HAP-1 (cell line): Measurements from ENCODE around the gene TCEAL3.
"Not testable (repeated sequence)": the region's sequence is repeated elsewhere in the genome, so short reads cannot be mapped to it uniquely, and the experiment has no call there.

Experiments
- DNase-seq, 2 experiments: peaks; one replicate each; pipeline ENCODE4 v3.0.0-alpha.2; 2016 to 2020; ENCODE audit warnings: low spot score in 2 of 2
- H3K27me3 ChIP-seq: fragments of 250-450 bp; sonication (Bioruptor Pico); 2 replicates; pipeline ENCODE4 v1.5.1; 2020; ENCODE audit warnings: low read depth, mild to moderate bottlenecking, moderate library complexity
- H3K36me3 ChIP-seq: fragments of 250-450 bp; sonication (Bioruptor Pico); replicated peaks from 2 replicates; pipeline ENCODE4 v1.5.1; 2020; ENCODE audit warnings: mild to moderate bottlenecking
- H3K4me1 ChIP-seq: fragments of 250-450 bp; sonication (Bioruptor Pico); 2 replicates; pipeline ENCODE4 v1.5.1; 2020; ENCODE audit warnings: mild to moderate bottlenecking
- H3K4me3 ChIP-seq: fragments of 250-450 bp; sonication (Bioruptor Pico); 2 replicates; pipeline ENCODE4 v1.5.1; 2020; ENCODE audit warnings: mild to moderate bottlenecking, moderate library complexity
- H3K9me3 ChIP-seq: fragments of 250-450 bp; sonication (Bioruptor Pico); 2 replicates; pipeline ENCODE4 v1.5.1; 2020; ENCODE audit warnings: mild to moderate bottlenecking, moderate library complexity
- in situ Hi-C: fragments of 300-500 bp; cut with MboI; formaldehyde crosslinking; loops from 3 replicates; pipeline ENCODE4 v1.14.3; 2020; ENCODE audit warnings: low sequenced_read_pairs, inconsistent platforms, mixed read lengths

The TCEAL3 gene

GRCh38 chrX:103595202-103595601, 12.6 kb upstream of the TCEAL3 start:
- H3K4me1 ChIP-seq: not testable (repeated sequence)

GRCh38 chrX:103608306-103608963, 672 bp downstream of the TCEAL3 start:
- Histone ChIP-seq H3K9me3 (no peaks in the 10 kb centered on the region), H3K4me3 (peak overlapping the region; percentile 63)
- no peak for DNase-seq

More at GRCh38 chrX:103595202-103595601, 12.6 kb upstream of the TCEAL3 start:
- H3K9me3 ChIP-seq, in situ Hi-C loops, H3K27me3 ChIP-seq, DNase-seq, H3K4me3 ChIP-seq, H3K36me3 ChIP-seq: not testable (repeated sequence)

GRCh38 chrX:103610282-103610681, 2.5 kb downstream of the TCEAL3 start:
- in situ Hi-C loops: no loop called here
- no peak overlapping the region for H3K4me3 ChIP-seq

More at GRCh38 chrX:103608306-103608963, 672 bp downstream of the TCEAL3 start:
- Histone ChIP-seq H3K27me3 (no peaks in the 10 kb centered on the region), H3K36me3 (no peaks in the 10 kb centered on the region; the same call in 1 of the 2 replicates), H3K4me1 (no peaks in the 10 kb centered on the region)
- in situ Hi-C loops: no loop called here

GRCh38 chrX:103613362-103613890, 5.7 kb downstream of the TCEAL3 start:
- in situ Hi-C loops: no loop called here
- no peak overlapping the region for H3K4me3 ChIP-seq
- H3K9me3 ChIP-seq: no peaks in the 10 kb centered on the region
- H3K36me3 ChIP-seq: no peaks in the 10 kb centered on the region; the same call in 1 of the 2 replicates
- peaks cover 4% of the 10 kb centered on the region; the same call in 1 of the 2 replicates for H3K4me1 ChIP-seq
- no peak for DNase-seq
- no peaks in the 10 kb centered on the region for H3K27me3 ChIP-seq

More at GRCh38 chrX:103610282-103610681, 2.5 kb downstream of the TCEAL3 start:
- Histone ChIP-seq H3K4me1 (no peaks in the 10 kb centered on the region), H3K36me3 (no peaks in the 10 kb centered on the region; the same call in 1 of the 2 replicates), H3K9me3 (no peaks in the 10 kb centered on the region), H3K27me3 (no peaks in the 10 kb centered on the region)
- no peak for DNase-seq

GRCh38 chrX:103614999-103615398, 7.2 kb downstream of the TCEAL3 start:
- DNase-seq: no peak
- Histone ChIP-seq H3K36me3 (no peaks in the 10 kb centered on the region; the same call in 1 of the 2 replicates), H3K4me1 (peaks cover 4% of the 10 kb centered on the region; the same call in 1 of the 2 replicates), H3K27me3 (no peaks in the 10 kb centered on the region), H3K9me3 (no peaks in the 10 kb centered on the region), H3K4me3 (no peak overlapping the region)
- in situ Hi-C loops: no loop called here

- DNase-seq: no peak
- H3K4me3 ChIP-seq: no peak overlapping the region
- peaks cover 4% of the 10 kb centered on the region; the same call in 1 of the 2 replicates for H3K4me1 ChIP-seq
- in situ Hi-C loops: no loop called here
- no peaks in the 10 kb centered on the region; the same call in 1 of the 2 replicates for H3K36me3 ChIP-seq
- H3K27me3 ChIP-seq: no peaks in the 10 kb centered on the region
- no peaks in the 10 kb centered on the region for H3K9me3 ChIP-seq
Observed at GRCh38 chrX:103615781-103616371, 8.1 kb downstream of the TCEAL3 start.

GRCh38 chrX:103616676-103617186, 9.0 kb downstream of the TCEAL3 start:
- Histone ChIP-seq H3K4me1 (peaks cover 4% of the 10 kb centered on the region; the same call in 1 of the 2 replicates), H3K4me3 (no peak overlapping the region), H3K9me3 (no peaks in the 10 kb centered on the region), H3K36me3 (no peaks in the 10 kb centered on the region; the same call in 1 of the 2 replicates), H3K27me3 (no peaks in the 10 kb centered on the region)
- no peak for DNase-seq
- in situ Hi-C loops: no loop called here

- in situ Hi-C loops: no loop called here
Observed at GRCh38 chrX:103624111-103624510, 16.3 kb downstream of the TCEAL3 start.

GRCh38 chrX:103626855-103627254, 19.1 kb downstream of the TCEAL3 start:
- peaks cover 16% of the 10 kb centered on the region for H3K4me1 ChIP-seq
- in situ Hi-C loops: no loop called here

More at GRCh38 chrX:103624111-103624510, 16.3 kb downstream of the TCEAL3 start:
- no peaks in the 10 kb centered on the region for H3K36me3 ChIP-seq
- no peak overlapping the region for H3K4me3 ChIP-seq
- no peaks in the 10 kb centered on the region for H3K27me3 ChIP-seq
- no peaks in the 10 kb centered on the region for H3K9me3 ChIP-seq
- DNase-seq: no peak
- peaks cover 13% of the 10 kb centered on the region for H3K4me1 ChIP-seq

GRCh38 chrX:103628386-103629317, 20.9 kb downstream of the TCEAL3 start, which contains the start of gene TCEAL1:
TSS of gene TCEAL1 (plus strand) at chrX:103628975. CDS start at chrX:103629917, 942 bp downstream.
- peak; percentile 51 to 79 for DNase-seq
- in situ Hi-C loops: no loop called here
- H3K4me1 ChIP-seq: peaks cover 16% of the 10 kb centered on the region
- no peaks in the 10 kb centered on the region for H3K27me3 ChIP-seq
- H3K9me3 ChIP-seq: no peaks in the 10 kb centered on the region
- no peaks in the 10 kb centered on the region for H3K36me3 ChIP-seq
- peak within 1 kb of the TSS; percentile 72 for H3K4me3 ChIP-seq

More at GRCh38 chrX:103626855-103627254, 19.1 kb downstream of the TCEAL3 start:
- no peak overlapping the region for H3K4me3 ChIP-seq
- DNase-seq: no peak
- H3K27me3 ChIP-seq: no peaks in the 10 kb centered on the region
- H3K9me3 ChIP-seq: no peaks in the 10 kb centered on the region
- H3K36me3 ChIP-seq: no peaks in the 10 kb centered on the region

- Histone ChIP-seq H3K9me3 (no peaks in the 10 kb centered on the region), H3K4me1 (peaks cover 16% of the 10 kb centered on the region), H3K36me3 (no peaks in the 10 kb centered on the region), H3K27me3 (no peaks in the 10 kb centered on the region), H3K4me3 (peak overlapping the region; percentile 72)
- peak; percentile 77 to 87 for DNase-seq
- in situ Hi-C loops: no loop called here
Observed at GRCh38 chrX:103629318-103630170, 21.8 kb downstream of the TCEAL3 start.

GRCh38 chrX:103630171-103630511, 22.4 kb downstream of the TCEAL3 start:
- Histone ChIP-seq H3K4me1 (peaks cover 16% of the 10 kb centered on the region), H3K27me3 (no peaks in the 10 kb centered on the region), H3K9me3 (no peaks in the 10 kb centered on the region), H3K4me3 (peak overlapping the region; percentile 72), H3K36me3 (no peaks in the 10 kb centered on the region)
- no peak for DNase-seq
- in situ Hi-C loops: no loop called here
